Mesothelial cell of epicardium (in vitro differentiated cells): ENCODE measurements around the gene GFER. TPM values are rescaled to one million over a fixed set of nuclear protein-coding genes. Genes with fewer than 3 reads are reported as not detected.

Experiments
- DNase-seq, 2 experiments: peaks; one replicate each; pipeline ENCODE4 v3.0.0; 2021; ENCODE audit warnings: low spot score in 2 of 2; ENCODE audit not compliant: unreplicated experiment in 2 of 2
- H3K27ac Mint-ChIP-seq: 2 replicates; pipeline ENCODE4 v1.8.0; 2021; ENCODE audit warnings: mixed read lengths
- H3K27me3 Mint-ChIP-seq: 2 replicates; pipeline ENCODE4 v1.8.0; 2021; ENCODE audit warnings: low read depth, mixed read lengths
- H3K36me3 Mint-ChIP-seq: 2 replicates; pipeline ENCODE4 v1.8.0; 2021; ENCODE audit warnings: mixed read lengths
- H3K4me1 Mint-ChIP-seq: 2 replicates; pipeline ENCODE4 v1.8.0; 2021; ENCODE audit warnings: mixed read lengths
- H3K4me3 Mint-ChIP-seq: 2 replicates; pipeline ENCODE4 v1.8.0; 2021; ENCODE audit warnings: mild to moderate bottlenecking, moderate library complexity, mixed read lengths
- H3K9me3 Mint-ChIP-seq: 2 replicates; pipeline ENCODE4 v1.8.0; 2021; ENCODE audit warnings: mixed read lengths
- total RNA-seq: library from RNA; stranded (reverse); gene quantifications from 3 replicates; pipeline ENCODE4 v1.2.1, GENCODE V29; 2021
- TF ChIP-seq, protein P1 (sequence below): fragments of 200-600 bp; sonication (generic); IDR thresholded peaks from one replicate; pipeline ENCODE4 v1.5.0; 2021; ENCODE audit warnings: antibody characterized with exemption; ENCODE audit not compliant: unreplicated experiment

Gene GFER
- total RNA-seq, 1 donor from 2014 or later, result 23.7 TPM

- TF ChIP-seq, protein P1, sequence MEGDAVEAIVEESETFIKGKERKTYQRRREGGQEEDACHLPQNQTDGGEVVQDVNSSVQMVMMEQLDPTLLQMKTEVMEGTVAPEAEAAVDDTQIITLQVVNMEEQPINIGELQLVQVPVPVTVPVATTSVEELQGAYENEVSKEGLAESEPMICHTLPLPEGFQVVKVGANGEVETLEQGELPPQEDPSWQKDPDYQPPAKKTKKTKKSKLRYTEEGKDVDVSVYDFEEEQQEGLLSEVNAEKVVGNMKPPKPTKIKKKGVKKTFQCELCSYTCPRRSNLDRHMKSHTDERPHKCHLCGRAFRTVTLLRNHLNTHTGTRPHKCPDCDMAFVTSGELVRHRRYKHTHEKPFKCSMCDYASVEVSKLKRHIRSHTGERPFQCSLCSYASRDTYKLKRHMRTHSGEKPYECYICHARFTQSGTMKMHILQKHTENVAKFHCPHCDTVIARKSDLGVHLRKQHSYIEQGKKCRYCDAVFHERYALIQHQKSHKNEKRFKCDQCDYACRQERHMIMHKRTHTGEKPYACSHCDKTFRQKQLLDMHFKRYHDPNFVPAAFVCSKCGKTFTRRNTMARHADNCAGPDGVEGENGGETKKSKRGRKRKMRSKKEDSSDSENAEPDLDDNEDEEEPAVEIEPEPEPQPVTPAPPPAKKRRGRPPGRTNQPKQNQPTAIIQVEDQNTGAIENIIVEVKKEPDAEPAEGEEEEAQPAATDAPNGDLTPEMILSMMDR, result no peak
- peaks cover 24% of the 10 kb centered on the region for H3K4me1 Mint-ChIP-seq
- no peak for DNase-seq
- H3K9me3 Mint-ChIP-seq, result no peaks in the 10 kb centered on the region
- H3K4me3 Mint-ChIP-seq, result no peak overlapping the region
- peaks cover 8% of the 10 kb centered on the region for H3K36me3 Mint-ChIP-seq
- no peaks in the 10 kb centered on the region for H3K27me3 Mint-ChIP-seq
- H3K27ac Mint-ChIP-seq, result no peak overlapping the region
Observed at GRCh38 chr16:2004795-2005517, 21.0 kb downstream of the GFER start.

DNA sequence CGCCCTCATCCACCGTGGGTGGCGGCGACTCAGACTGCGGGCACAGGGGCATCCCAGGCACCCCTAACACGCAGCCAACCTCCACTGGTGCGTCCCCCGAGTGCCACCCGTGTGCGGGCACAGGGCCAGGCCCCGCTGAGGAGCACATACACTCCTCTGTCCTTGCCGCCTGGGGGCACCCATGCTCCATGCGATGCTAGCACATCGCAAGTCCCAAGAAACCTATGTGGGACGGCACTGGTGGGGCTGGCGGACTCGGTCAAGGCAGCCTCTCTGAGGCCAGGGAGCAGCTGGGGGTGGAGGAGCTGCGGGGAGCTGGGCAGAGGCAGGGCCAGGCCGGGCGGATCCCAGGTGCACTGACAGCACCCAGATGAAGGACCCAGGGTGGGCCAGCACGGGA, 21.7 kb downstream of the GFER start:
- TF ChIP-seq, protein P1, result no peak
- Mint-ChIP-seq H3K27me3 (no peaks in the 10 kb centered on the region), H3K9me3 (no peaks in the 10 kb centered on the region), H3K4me3 (no peak overlapping the region), H3K27ac (no peak overlapping the region), H3K4me1 (peaks cover 29% of the 10 kb centered on the region), H3K36me3 (peaks cover 8% of the 10 kb centered on the region)
- no peak for DNase-seq

DNA sequence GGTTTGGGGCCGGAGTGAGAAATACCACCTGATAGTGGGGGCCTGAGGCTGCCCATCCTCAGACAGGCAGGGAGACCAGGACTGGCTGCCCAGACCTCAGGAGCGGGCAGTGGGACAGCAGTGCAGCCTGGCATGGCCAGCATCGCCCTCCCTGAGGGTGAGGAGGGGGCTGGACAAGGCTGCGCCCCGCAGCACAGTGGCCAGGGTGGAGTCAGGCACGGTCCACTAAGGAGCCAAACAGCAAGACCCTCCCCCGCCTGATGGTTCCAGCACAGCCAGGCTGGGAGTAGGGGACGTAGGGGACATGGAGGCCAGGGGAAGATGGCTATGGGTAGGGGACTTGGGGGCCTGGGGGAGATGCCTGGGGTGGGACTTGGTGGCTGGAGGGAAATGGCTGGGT, 22.3 kb downstream of the GFER start:
- no peaks in the 10 kb centered on the region for H3K27me3 Mint-ChIP-seq
- peak overlapping the region; percentile 30 for H3K27ac Mint-ChIP-seq
- no peak overlapping the region for H3K4me3 Mint-ChIP-seq
- TF ChIP-seq, protein P1, result no peak
- peaks cover 29% of the 10 kb centered on the region for H3K4me1 Mint-ChIP-seq
- no peaks in the 10 kb centered on the region for H3K9me3 Mint-ChIP-seq
- peaks cover 4% of the 10 kb centered on the region for H3K36me3 Mint-ChIP-seq
- no peak for DNase-seq

- no peak for DNase-seq
- Mint-ChIP-seq H3K36me3 (peaks cover 3% of the 10 kb centered on the region), H3K27ac (peak overlapping the region; percentile 34), H3K9me3 (no peaks in the 10 kb centered on the region), H3K4me1 (peaks cover 29% of the 10 kb centered on the region), H3K27me3 (no peaks in the 10 kb centered on the region), H3K4me3 (peak overlapping the region; percentile 67)
- TF ChIP-seq, protein P1, result no peak
Observed at GRCh38 chr16:2007081-2007836, 23.3 kb downstream of the GFER start.

- Mint-ChIP-seq H3K27ac (peak overlapping the region; percentile 92), H3K4me3 (peak overlapping the region; percentile 67), H3K36me3 (no peaks in the 10 kb centered on the region), H3K9me3 (no peaks in the 10 kb centered on the region), H3K4me1 (peaks cover 29% of the 10 kb centered on the region), H3K27me3 (no peaks in the 10 kb centered on the region)
- no peak for DNase-seq
- TF ChIP-seq, protein P1, result no peak
Observed at GRCh38 chr16:2008009-2008526, 24.1 kb downstream of the GFER start.
